Measurements from ENCODE around the gene VAMP1. TPM values are rescaled to one million over a fixed set of nuclear protein-coding genes. Genes with fewer than 3 reads are reported as not detected.
A peak's percentile ranks its signal among the peaks of the same experiment; 100 is the strongest.
"Not testable (repeated sequence)": the region's sequence is repeated elsewhere in the genome, so short reads cannot be mapped to it uniquely, and the experiment has no call there.

The VAMP1 gene
- total and polyA plus RNA-seq, 2 of the 4 experiments (the other 2 are of a cell fraction): 7.2 to 21.9 TPM

DNA sequence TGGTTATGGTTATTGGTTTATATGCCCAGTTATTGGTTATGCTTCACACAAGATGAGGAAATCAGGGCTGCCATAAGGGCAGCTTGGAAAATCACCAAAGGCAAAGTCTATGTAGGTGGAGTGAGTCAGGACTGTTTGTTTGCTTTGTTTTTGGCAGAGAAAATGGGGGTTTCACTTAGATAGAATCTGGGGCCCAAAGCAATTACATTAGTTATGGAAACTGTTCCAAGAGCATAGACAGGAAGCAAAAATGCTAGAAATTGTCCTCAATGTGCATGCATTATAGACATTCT, 2.2 kb downstream of the VAMP1 start:
- H3K56ac ChIP-seq (ENCODE audit: extremely low read depth, insufficient read depth, low read length): no peak overlapping the region
- H3K18ac ChIP-seq (ENCODE audit: low read depth, low read length): no peak overlapping the region
- dilution Hi-C loops (cut with HindIII; ENCODE audit: low sequenced_read_pairs, unreplicated experiment): no loop called here
- no peak overlapping the region for H4K91ac ChIP-seq (ENCODE audit: insufficient read depth, low read depth, low read length)
- H3K4me1 ChIP-seq (ENCODE audit: control insufficient read depth, insufficient read depth, low read length): peaks cover 4% of the 10 kb centered on the region
- H3K27me3 ChIP-seq (ENCODE audit: control insufficient read depth, insufficient read depth, low read length): no peaks in the 10 kb centered on the region
- TF ChIP-seq, protein P1, sequence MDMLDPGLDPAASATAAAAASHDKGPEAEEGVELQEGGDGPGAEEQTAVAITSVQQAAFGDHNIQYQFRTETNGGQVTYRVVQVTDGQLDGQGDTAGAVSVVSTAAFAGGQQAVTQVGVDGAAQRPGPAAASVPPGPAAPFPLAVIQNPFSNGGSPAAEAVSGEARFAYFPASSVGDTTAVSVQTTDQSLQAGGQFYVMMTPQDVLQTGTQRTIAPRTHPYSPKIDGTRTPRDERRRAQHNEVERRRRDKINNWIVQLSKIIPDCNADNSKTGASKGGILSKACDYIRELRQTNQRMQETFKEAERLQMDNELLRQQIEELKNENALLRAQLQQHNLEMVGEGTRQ (IDR thresholded peaks at IDR 0.05; ENCODE audit: low read depth, low read length): no peak
- peak; percentile 29; the same call in 1 of the 2 replicates for TF ChIP-seq CEBPB (IDR thresholded peaks at IDR 0.05; ENCODE audit: low read depth, low read length)
- TF ChIP-seq MXI1 (IDR thresholded peaks at IDR 0.05; ENCODE audit: borderline replicate concordance, low read depth, low read length): no peak
- 0 out of 2 replicates have a peak, but pooled peaks have one; percentile 19 for TF ChIP-seq FOS (IDR thresholded peaks at IDR 0.05; ENCODE audit: low read depth, low read length)
- TF ChIP-seq POLR2A (IDR thresholded peaks at IDR 0.05; ENCODE audit: low read depth, low read length): no peak
- H4K8ac ChIP-seq (ENCODE audit: low read depth in 2 of 2, low read length in 2 of 2): no peak overlapping the region
- peak overlapping the region; percentile 7; the same call in 1 of the 2 replicates for H3K23ac ChIP-seq (ENCODE audit: low read depth, low read length)
- no peak overlapping the region for H4K5ac ChIP-seq (ENCODE audit: low read depth, low read length)
- H3K9me3 ChIP-seq (ENCODE audit: control insufficient read depth, insufficient read depth, low read length): no peaks in the 10 kb centered on the region
- H2AK9ac ChIP-seq (replicated peaks; ENCODE audit: low read depth, low read length, poor library complexity): no peak overlapping the region
- ATAC-seq (ENCODE audit: low read depth) (no peak), DNase-seq (peak; percentile 62)
- no peak overlapping the region for H3K14ac ChIP-seq (replicated peaks; ENCODE audit: low read depth, low read length)
- no peak overlapping the region for H3K27ac ChIP-seq (ENCODE audit: insufficient read depth, low read length)
- peak overlapping the region; percentile 29; the same call in 1 of the 2 replicates for H3K4me2 ChIP-seq (ENCODE audit: low read depth, low read length)
- H3K4me3 ChIP-seq (ENCODE audit: insufficient read depth, low read depth, low read length): no peak overlapping the region
- ChIA-PET CTCF (interaction anchor here (0.6 kb wide), 1 partner anchor 32 kb away, joined by 3 read pairs; no protein-coding TSS in a partner anchor), POLR2A (ENCODE audit: unreplicated experiment) (interaction anchor here (0.6 to 1.0 kb wide), 2 partner anchors 68 to 133 kb away, joined by 3 to 4 read pairs; no protein-coding TSS in a partner anchor)
- H2AFZ ChIP-seq (replicated peaks; ENCODE audit: low read length, poor library complexity): no peak overlapping the region
- H2BK15ac ChIP-seq (ENCODE audit: low read depth, low read length): no peak overlapping the region
- H2BK20ac ChIP-seq (ENCODE audit: low read depth, low read length): no peak overlapping the region
- no TSS peak for BruUV-seq (replicated peaks)
- H4K20me1 ChIP-seq (ENCODE audit: insufficient read depth, low read length): peaks cover 17% of the 10 kb centered on the region
- H3K79me1 ChIP-seq (ENCODE audit: low read depth in 1 of 2, low read length in 2 of 2): peaks cover 16 to 45% of the 10 kb centered on the region in 2 experiments
- no peak overlapping the region for H2AK5ac ChIP-seq (ENCODE audit: low read depth, low read length)
- H2BK5ac ChIP-seq (ENCODE audit: low read depth, low read length, poor library complexity, severe bottlenecking): no peak overlapping the region
- H3K36me3 ChIP-seq (ENCODE audit: control insufficient read depth, insufficient read depth, low read length): peaks cover 22% of the 10 kb centered on the region
- no peak overlapping the region for H3K9ac ChIP-seq (ENCODE audit: low read depth, low read length)
- in situ Hi-C loops (cut with MboI; ENCODE audit: low sequenced_read_pairs): loop anchor here (25.0 kb wide), 1 partner anchor 281 kb away; no protein-coding TSS in a partner anchor
- peaks cover 6% of the 10 kb centered on the region; the same call in 1 of the 2 replicates for H3K9me1 ChIP-seq (ENCODE audit: insufficient read depth, low read length)
- no peak overlapping the region for H2BK120ac ChIP-seq (ENCODE audit: low read depth, low read length)
- intact Hi-C loops (cut with micrococcal nuclease): loop anchor here (5.0 kb wide), 1 partner anchor 271 kb away; no protein-coding TSS in a partner anchor
- no peak overlapping the region for H3K4ac ChIP-seq (ENCODE audit: low read depth, low read length)

DNA sequence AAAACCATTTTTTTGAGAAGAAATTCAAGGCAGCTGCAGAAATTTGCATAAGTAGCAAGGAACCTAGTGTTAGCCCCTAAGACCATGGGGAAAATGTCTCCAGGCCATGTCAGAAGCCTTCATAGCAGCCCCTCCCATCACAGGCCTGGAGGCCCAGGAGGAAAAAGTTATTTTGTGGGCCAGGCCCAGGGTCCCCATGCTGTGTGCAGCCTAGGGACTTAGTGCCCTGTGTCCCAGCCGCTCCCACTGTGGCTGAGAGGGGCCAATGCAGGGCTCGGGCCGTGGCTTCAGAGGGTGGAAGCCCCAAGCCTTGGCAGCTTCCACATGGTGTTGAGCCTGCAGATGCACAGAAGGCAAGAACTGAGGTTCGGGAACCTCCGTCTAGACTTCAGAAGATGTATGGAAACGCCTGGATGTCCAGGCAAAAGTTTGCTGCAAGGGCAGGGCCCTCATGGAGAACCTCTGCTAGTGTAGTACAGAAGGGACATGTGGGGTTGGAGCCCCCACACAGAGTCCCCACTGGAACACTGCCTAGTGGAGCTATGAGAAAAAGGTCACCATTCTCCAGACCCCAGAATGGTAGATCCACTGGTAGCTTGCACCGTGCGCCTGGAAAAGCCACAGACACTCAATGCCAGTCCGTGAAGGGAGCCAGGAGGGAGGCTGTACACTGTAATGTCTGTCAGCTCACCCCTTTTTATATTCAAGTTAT, 2.8 kb downstream of the VAMP1 start:
- ATAC-seq (ENCODE audit: low read depth); dilution Hi-C loops (cut with HindIII; ENCODE audit: low sequenced_read_pairs, unreplicated experiment); H3K9me1 ChIP-seq (ENCODE audit: insufficient read depth, low read length); BruUV-seq (replicated peaks); H4K91ac ChIP-seq (ENCODE audit: insufficient read depth, low read depth, low read length); H3K9me3 ChIP-seq (ENCODE audit: control insufficient read depth, insufficient read depth, low read length); H3K27me3 ChIP-seq (ENCODE audit: control insufficient read depth, insufficient read depth, low read length); H2BK20ac ChIP-seq (ENCODE audit: low read depth, low read length); H3K4ac ChIP-seq (ENCODE audit: low read depth, low read length); H2AK9ac ChIP-seq (replicated peaks; ENCODE audit: low read depth, low read length, poor library complexity); H3K4me1 ChIP-seq (ENCODE audit: control insufficient read depth, insufficient read depth, low read length); H3K18ac ChIP-seq (ENCODE audit: low read depth, low read length); H3K4me3 ChIP-seq (ENCODE audit: insufficient read depth, low read depth, low read length); H2BK5ac ChIP-seq (ENCODE audit: low read depth, low read length, poor library complexity, severe bottlenecking); H2BK15ac ChIP-seq (ENCODE audit: low read depth, low read length); DNase-seq; H2BK120ac ChIP-seq (ENCODE audit: low read depth, low read length); H3K9ac ChIP-seq (ENCODE audit: low read depth, low read length); H3K23ac ChIP-seq (ENCODE audit: low read depth, low read length); H2AFZ ChIP-seq (replicated peaks; ENCODE audit: low read length, poor library complexity); H2AK5ac ChIP-seq (ENCODE audit: low read depth, low read length); H3K4me2 ChIP-seq (ENCODE audit: low read depth, low read length); H3K56ac ChIP-seq (ENCODE audit: extremely low read depth, insufficient read depth, low read length); H3K14ac ChIP-seq (replicated peaks; ENCODE audit: low read depth, low read length); H4K8ac ChIP-seq (ENCODE audit: low read depth in 2 of 2, low read length in 2 of 2); H4K5ac ChIP-seq (ENCODE audit: low read depth, low read length); H3K27ac ChIP-seq (ENCODE audit: insufficient read depth, low read length): not testable (repeated sequence)
- in situ Hi-C loops (cut with MboI; ENCODE audit: low sequenced_read_pairs) (loop anchor here (25.0 kb wide), 1 partner anchor 280 kb away; no protein-coding TSS in a partner anchor), intact Hi-C loops (cut with micrococcal nuclease) (loop anchor here (5.0 kb wide), 1 partner anchor 270 kb away; no protein-coding TSS in a partner anchor)
- 100% methylated on average over 3 of the region's 9 CpGs; no CpG with 5 or more reads in 1 of the 2 experiments for WGBS, 2 experiments (ENCODE audit: extremely low coverage in 2 of 2, insufficient read length in 1 of 2)
- CTCF ChIA-PET: interaction anchor here (0.6 kb wide), 1 partner anchor 32 kb away, joined by 3 read pairs; no protein-coding TSS in a partner anchor
- POLR2A ChIA-PET (ENCODE audit: unreplicated experiment): interaction anchor here (0.6 to 1.0 kb wide), 2 partner anchors 68 to 133 kb away, joined by 3 to 4 read pairs; no protein-coding TSS in a partner anchor
- Histone ChIP-seq H4K20me1 (ENCODE audit: insufficient read depth, low read length) (peaks cover 17% of the 10 kb centered on the region), H3K36me3 (ENCODE audit: control insufficient read depth, insufficient read depth, low read length) (peaks cover 27% of the 10 kb centered on the region), H3K79me1 (ENCODE audit: low read depth in 1 of 2, low read length in 2 of 2) (peaks cover 16 to 45% of the 10 kb centered on the region in 2 experiments)
